Mesendoderm (in vitro differentiated cells): ENCODE data around the gene GPR55.
A peak's percentile ranks its signal among the peaks of the same experiment; 100 is the strongest.

Experiments
- DNase-seq: peaks from one replicate; pipeline ENCODE4 v3.0.0; 2013
- H2AK5ac ChIP-seq: 2 replicates; pipeline ENCODE4 v1.6.1; 2013; ENCODE audit warnings: low read length, inconsistent platforms
- H2BK120ac ChIP-seq: 2 replicates; pipeline ENCODE4 v1.6.1; 2013; ENCODE audit warnings: low read depth, mild to moderate bottlenecking, low read length, moderate library complexity, mixed read lengths
- H2BK15ac ChIP-seq: replicated peaks from 2 replicates; pipeline ENCODE4 v1.6.1; 2013; ENCODE audit warnings: low read depth, mild to moderate bottlenecking, moderate library complexity
- H2BK5ac ChIP-seq: 2 replicates; pipeline ENCODE4 v1.6.1; 2013; ENCODE audit warnings: low read length, inconsistent platforms
- H3K18ac ChIP-seq: 2 replicates; pipeline ENCODE4 v1.6.1; 2013; ENCODE audit warnings: mild to moderate bottlenecking, low read length, mixed read lengths
- H3K23ac ChIP-seq: one replicate; pipeline ENCODE4 v1.6.1; 2013; ENCODE audit warnings: low read length
- H3K27ac ChIP-seq: 2 replicates; pipeline ENCODE4 v1.5.1; 2013; ENCODE audit warnings: low read depth, mild to moderate bottlenecking, inconsistent platforms, low read length, moderate library complexity
- H3K27me3 ChIP-seq: 2 replicates; pipeline ENCODE4 v1.6.1; 2013; ENCODE audit warnings: low read length, control low read depth, mild to moderate bottlenecking, inconsistent platforms; ENCODE audit not compliant: insufficient read depth, poor library complexity
- H3K36me3 ChIP-seq: 2 replicates; pipeline ENCODE4 v1.6.1; 2013; ENCODE audit warnings: low read length, inconsistent platforms; ENCODE audit not compliant: control insufficient read depth, insufficient read depth
- H3K4ac ChIP-seq: one replicate; pipeline ENCODE4 v1.6.1; 2013; ENCODE audit warnings: low read depth, mild to moderate bottlenecking, low read length, moderate library complexity
- H3K4me1 ChIP-seq: 2 replicates; pipeline ENCODE4 v1.6.1; 2013; ENCODE audit warnings: low read depth, low read length, inconsistent platforms; ENCODE audit not compliant: control insufficient read depth
- H3K4me2 ChIP-seq: 2 replicates; pipeline ENCODE4 v1.6.1; 2013; ENCODE audit warnings: low read length
- H3K4me3 ChIP-seq: 2 replicates; pipeline ENCODE4 v1.5.1; 2013; ENCODE audit warnings: mild to moderate bottlenecking, low read length
- H3K56ac ChIP-seq: one replicate; pipeline ENCODE4 v1.6.1; 2013; ENCODE audit warnings: low read length
- H3K79me1 ChIP-seq: 2 replicates; pipeline ENCODE4 v1.6.1; 2013; ENCODE audit warnings: low read length, inconsistent platforms
- H3K79me2 ChIP-seq: 2 replicates; pipeline ENCODE4 v1.6.1; 2013; ENCODE audit warnings: mild to moderate bottlenecking, low read length; ENCODE audit not compliant: control insufficient read depth, insufficient read depth
- H3K9ac ChIP-seq: 2 replicates; pipeline ENCODE4 v1.6.1; 2013; ENCODE audit warnings: low read length, inconsistent platforms
- H4K5ac ChIP-seq: one replicate; pipeline ENCODE4 v1.6.1; 2013; ENCODE audit warnings: low read length
- H4K8ac ChIP-seq: one replicate; pipeline ENCODE4 v1.6.1; 2013; ENCODE audit warnings: low read depth, mild to moderate bottlenecking, control low read depth, low read length, moderate library complexity
- WGBS: extraction: QIAGEN DNeasy Blood & Tissue Kit; methylation state at CpG from one replicate; pipeline ENCODE4 v1.1.7; 2013; ENCODE audit warnings: low lambda C conversion rate, missing lambda C conversion rate; ENCODE audit not compliant: insufficient coverage; ENCODE audit errors: extremely low coverage; 5-methylcytosine and 5-hydroxymethylcytosine counted together

The GPR55 gene

DNA sequence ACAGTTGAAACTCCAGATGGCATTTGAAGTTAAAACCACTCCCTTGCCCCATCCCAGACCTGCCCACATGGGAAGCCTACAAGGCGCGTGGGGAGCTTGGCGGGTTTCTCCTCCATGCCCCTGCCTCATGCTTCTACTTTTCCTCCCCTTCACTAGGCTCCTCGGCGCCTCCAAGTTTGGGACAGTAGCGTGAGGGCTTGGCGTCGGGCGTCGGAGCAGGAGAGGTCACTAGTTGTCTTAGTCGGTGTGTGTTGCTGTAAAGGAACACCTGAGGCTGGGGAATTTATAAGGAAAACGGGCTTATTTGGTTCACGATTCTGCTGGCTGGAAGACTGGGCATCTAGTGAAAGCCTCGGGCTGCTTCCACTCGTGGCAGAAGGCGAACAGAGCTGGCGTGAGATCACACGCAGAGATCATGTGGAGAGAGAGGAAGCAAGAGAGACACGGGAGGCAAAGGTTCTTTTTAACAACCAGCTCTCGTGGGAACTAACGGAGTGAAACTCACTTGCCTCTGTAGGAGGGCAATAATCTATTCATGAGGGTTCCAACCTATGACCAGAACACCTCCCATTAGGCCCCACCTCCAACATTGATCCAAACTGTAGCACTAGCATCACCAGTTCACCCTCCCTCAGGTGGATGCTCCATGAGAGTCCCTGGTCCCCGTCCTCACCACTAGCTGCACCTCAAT, 35.0 kb downstream of the GPR55 start:
- no peak overlapping the region for H3K18ac ChIP-seq
- H3K9ac ChIP-seq: no peak overlapping the region
- H2BK5ac ChIP-seq: no peak overlapping the region
- H3K79me1 ChIP-seq: no peaks in the 10 kb centered on the region
- H4K8ac ChIP-seq: no peak overlapping the region
- no peak overlapping the region for H3K4me3 ChIP-seq
- H2BK15ac ChIP-seq: no peak overlapping the region
- H3K4ac ChIP-seq: no peak overlapping the region
- no peaks in the 10 kb centered on the region for H3K27me3 ChIP-seq
- peaks cover 2% of the 10 kb centered on the region for H3K4me1 ChIP-seq
- no peak for DNase-seq
- no peak overlapping the region for H2AK5ac ChIP-seq
- H4K5ac ChIP-seq: no peak overlapping the region
- no peak overlapping the region for H3K4me2 ChIP-seq
- no peak overlapping the region for H3K27ac ChIP-seq
- no peak overlapping the region for H3K56ac ChIP-seq
- H3K23ac ChIP-seq: no peak overlapping the region
- WGBS: no CpG with 5 or more reads among the region's 22 CpGs
- no peaks in the 10 kb centered on the region for H3K36me3 ChIP-seq
- no peaks in the 10 kb centered on the region for H3K79me2 ChIP-seq
- no peak overlapping the region for H2BK120ac ChIP-seq

DNA sequence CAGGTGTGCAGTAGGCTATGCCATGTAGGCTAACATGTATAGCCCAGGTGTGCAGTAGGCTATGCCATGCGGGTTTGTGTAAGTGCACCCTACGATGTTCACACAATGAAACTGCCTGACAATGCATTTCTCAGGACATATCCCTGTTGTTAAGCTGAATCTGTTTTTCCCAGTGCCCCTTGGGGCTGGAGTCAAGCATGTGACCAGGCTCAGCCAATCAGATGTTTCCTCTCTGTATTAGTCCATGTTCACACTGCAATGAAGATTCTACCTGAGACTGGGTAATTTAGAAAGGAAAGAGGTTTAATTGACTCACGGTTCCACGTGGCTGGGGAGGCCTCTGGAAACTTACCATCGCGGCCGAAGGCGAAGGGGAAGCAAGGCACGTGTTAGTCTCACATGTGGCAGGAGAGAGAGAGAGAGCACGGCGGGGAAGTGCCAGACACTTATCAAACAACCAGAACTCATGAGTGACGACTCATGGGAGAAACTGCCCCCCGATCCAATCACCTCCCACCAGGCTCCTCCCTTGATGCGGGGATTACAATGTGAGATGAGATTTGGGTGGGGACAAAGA, 36.1 kb downstream of the GPR55 start:
- Histone ChIP-seq H2BK120ac (no peak overlapping the region), H4K5ac (no peak overlapping the region), H3K56ac (no peak overlapping the region), H2BK5ac (no peak overlapping the region), H3K9ac (no peak overlapping the region), H2BK15ac (no peak overlapping the region), H3K27ac (no peak overlapping the region), H4K8ac (no peak overlapping the region), H3K4ac (no peak overlapping the region), H2AK5ac (no peak overlapping the region), H3K4me2 (no peak overlapping the region), H3K27me3 (no peaks in the 10 kb centered on the region), H3K23ac (no peak overlapping the region), H3K4me1 (peaks cover 2% of the 10 kb centered on the region), H3K79me1 (no peaks in the 10 kb centered on the region), H3K36me3 (no peaks in the 10 kb centered on the region), H3K18ac (no peak overlapping the region), H3K79me2 (no peaks in the 10 kb centered on the region), H3K4me3 (no peak overlapping the region)
- DNase-seq: no peak
- no CpG with 5 or more reads among the region's 14 CpGs for WGBS

GRCh38 chr2:230887342-230887741, 37.7 kb downstream of the GPR55 start:
- H2BK15ac ChIP-seq: no peak overlapping the region
- no peak overlapping the region for H3K18ac ChIP-seq
- no peak overlapping the region for H3K4me3 ChIP-seq
- no peak overlapping the region for H2BK120ac ChIP-seq
- WGBS: no CpG with 5 or more reads among the region's 7 CpGs
- no peaks in the 10 kb centered on the region for H3K27me3 ChIP-seq
- no peak overlapping the region for H3K4me2 ChIP-seq
- no peaks in the 10 kb centered on the region for H3K36me3 ChIP-seq
- H2AK5ac ChIP-seq: no peak overlapping the region
- no peak overlapping the region for H2BK5ac ChIP-seq
- H3K56ac ChIP-seq: no peak overlapping the region
- DNase-seq: no peak
- no peak overlapping the region for H3K27ac ChIP-seq
- H3K23ac ChIP-seq: no peak overlapping the region
- H4K8ac ChIP-seq: no peak overlapping the region
- H4K5ac ChIP-seq: no peak overlapping the region
- H3K79me2 ChIP-seq: no peaks in the 10 kb centered on the region
- H3K4ac ChIP-seq: no peak overlapping the region
- H3K4me1 ChIP-seq: peaks cover 2% of the 10 kb centered on the region
- no peaks in the 10 kb centered on the region for H3K79me1 ChIP-seq
- no peak overlapping the region for H3K9ac ChIP-seq

DNA sequence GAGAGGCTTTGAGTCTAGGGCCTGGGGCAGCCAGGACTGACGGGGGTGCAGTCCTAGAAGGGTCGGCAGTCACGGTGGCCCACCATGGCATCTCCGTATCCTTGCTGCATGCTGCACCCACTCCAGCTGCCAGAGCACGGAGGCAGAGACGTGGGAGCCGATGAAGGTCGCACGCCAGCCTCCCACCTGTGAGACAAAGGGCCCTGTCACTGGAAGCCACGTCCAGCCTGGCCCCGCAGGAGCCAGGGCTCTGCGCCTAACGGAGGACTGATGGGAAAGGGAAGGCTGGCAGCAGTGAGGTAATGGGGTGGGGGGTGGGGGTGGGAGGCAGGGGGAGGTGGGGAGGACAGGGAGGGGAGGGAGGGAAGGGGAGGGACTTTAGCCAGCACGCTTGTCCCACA, 38.4 kb downstream of the GPR55 start:
- Histone ChIP-seq H4K5ac (no peak overlapping the region), H2BK120ac (no peak overlapping the region), H2BK15ac (no peak overlapping the region), H3K4me1 (peaks cover 2% of the 10 kb centered on the region), H3K9ac (no peak overlapping the region), H3K79me2 (no peaks in the 10 kb centered on the region), H3K4ac (no peak overlapping the region), H2BK5ac (no peak overlapping the region), H3K23ac (peak overlapping the region; percentile 37), H3K27ac (no peak overlapping the region), H4K8ac (no peak overlapping the region), H3K18ac (no peak overlapping the region), H3K79me1 (no peaks in the 10 kb centered on the region), H2AK5ac (no peak overlapping the region), H3K56ac (no peak overlapping the region), H3K4me2 (no peak overlapping the region), H3K4me3 (no peak overlapping the region), H3K36me3 (no peaks in the 10 kb centered on the region), H3K27me3 (no peaks in the 10 kb centered on the region)
- no CpG with 5 or more reads among the region's 14 CpGs for WGBS
- no peak for DNase-seq

DNA sequence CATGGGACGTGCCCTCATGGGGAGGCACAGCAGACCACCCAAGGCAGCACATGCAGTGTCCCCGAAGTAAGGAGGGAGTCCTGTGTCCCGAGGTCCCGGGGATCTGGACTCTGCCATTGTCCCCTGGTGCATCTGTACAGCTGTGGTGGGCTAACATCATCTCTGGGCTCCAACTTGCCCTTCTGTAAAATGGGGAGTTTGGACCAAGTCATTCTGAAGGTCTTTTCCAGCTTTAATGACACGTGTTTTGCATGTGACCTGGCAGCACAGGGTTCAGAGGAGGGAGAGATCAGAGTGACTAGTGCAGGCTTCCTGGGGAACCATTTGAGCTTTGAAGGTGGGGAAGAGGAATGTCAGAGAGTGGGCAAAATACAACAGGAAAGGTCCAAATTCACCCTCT, 38.8 kb downstream of the GPR55 start:
- Histone ChIP-seq H3K79me1 (no peaks in the 10 kb centered on the region), H2AK5ac (no peak overlapping the region), H3K9ac (no peak overlapping the region), H4K5ac (no peak overlapping the region), H3K4me2 (no peak overlapping the region), H3K4me1 (peaks cover 2% of the 10 kb centered on the region), H3K79me2 (no peaks in the 10 kb centered on the region), H4K8ac (no peak overlapping the region), H3K18ac (no peak overlapping the region), H3K23ac (peak overlapping the region; percentile 37), H2BK120ac (no peak overlapping the region), H2BK15ac (no peak overlapping the region), H3K56ac (no peak overlapping the region), H3K4ac (no peak overlapping the region), H2BK5ac (no peak overlapping the region), H3K36me3 (no peaks in the 10 kb centered on the region), H3K27me3 (no peaks in the 10 kb centered on the region), H3K4me3 (no peak overlapping the region), H3K27ac (no peak overlapping the region)
- no CpG with 5 or more reads among the region's 5 CpGs for WGBS
- DNase-seq: no peak
